Osteoblast (primary cell): ENCODE data around the gene CX3CL1. TPM values are rescaled to one million over a fixed set of nuclear protein-coding genes. Genes with fewer than 3 reads are reported as not detected.

Source experiments
- DNase-seq: peaks from one replicate; pipeline ENCODE4 v3.0.0; 2011; ENCODE audit warnings: low spot score, mixed read lengths; ENCODE audit not compliant: insufficient read length; ENCODE audit errors: missing footprints
- H2AFZ ChIP-seq: 2 replicates; pipeline ENCODE4 v1.6.0; 2011; ENCODE audit warnings: mild to moderate bottlenecking, low read length
- H3K27ac ChIP-seq: 2 replicates; pipeline ENCODE4 v1.5.1; 2011; ENCODE audit warnings: mild to moderate bottlenecking, low read depth, low read length, moderate library complexity
- H3K27me3 ChIP-seq: 2 replicates; pipeline ENCODE4 v1.6.0; 2012; ENCODE audit warnings: mild to moderate bottlenecking, control low read depth, inconsistent platforms, low read length, moderate library complexity; ENCODE audit not compliant: insufficient read depth
- H3K36me3 ChIP-seq: 2 replicates; pipeline ENCODE4 v1.5.1; 2011; ENCODE audit warnings: mild to moderate bottlenecking, low read length, control low read depth, moderate library complexity; ENCODE audit not compliant: insufficient read depth
- H3K4me1 ChIP-seq: 2 replicates; pipeline ENCODE4 v1.5.1; 2011; ENCODE audit warnings: mild to moderate bottlenecking, low read length, control low read depth, moderate library complexity; ENCODE audit not compliant: insufficient read depth
- H3K4me2 ChIP-seq: 2 replicates; pipeline ENCODE4 v1.6.0; 2011; ENCODE audit warnings: mild to moderate bottlenecking, low read length; ENCODE audit not compliant: insufficient read depth
- H3K4me3 ChIP-seq: fragments of 200-600 bp; sonication (generic); 3 replicates; pipeline ENCODE4 v1.5.1; 2012; ENCODE audit warnings: mild to moderate bottlenecking, low read length, inconsistent platforms; ENCODE audit not compliant: insufficient read depth
- H3K79me2 ChIP-seq: 2 replicates; pipeline ENCODE4 v1.6.0; 2012; ENCODE audit warnings: mild to moderate bottlenecking, low read length, control low read depth, inconsistent platforms; ENCODE audit not compliant: insufficient read depth
- H3K9me3 ChIP-seq: 2 replicates; pipeline ENCODE4 v1.5.1; 2011; ENCODE audit warnings: low read depth, low read length, control low read depth
- H4K20me1 ChIP-seq: 2 replicates; pipeline ENCODE4 v1.6.0; 2012; ENCODE audit warnings: mild to moderate bottlenecking, low read length, control low read depth; ENCODE audit not compliant: insufficient read depth
- total RNA-seq: library from RNA; depleted of rRNA; stranded (reverse); fragments of >200 nt; gene quantifications from 2 replicates; pipeline ENCODE4 v1.2.3, GENCODE V29; 2012
- TF ChIP-seq, protein P1 (sequence below): IDR thresholded peaks from 2 replicates; pipeline ENCODE4 v1.5.1; 2011; ENCODE audit warnings: mild to moderate bottlenecking, low read depth, low read length, moderate library complexity; ENCODE audit errors: extremely low read depth

CX3CL1 gene
- total RNA-seq, 1 donor = not detected

DNA sequence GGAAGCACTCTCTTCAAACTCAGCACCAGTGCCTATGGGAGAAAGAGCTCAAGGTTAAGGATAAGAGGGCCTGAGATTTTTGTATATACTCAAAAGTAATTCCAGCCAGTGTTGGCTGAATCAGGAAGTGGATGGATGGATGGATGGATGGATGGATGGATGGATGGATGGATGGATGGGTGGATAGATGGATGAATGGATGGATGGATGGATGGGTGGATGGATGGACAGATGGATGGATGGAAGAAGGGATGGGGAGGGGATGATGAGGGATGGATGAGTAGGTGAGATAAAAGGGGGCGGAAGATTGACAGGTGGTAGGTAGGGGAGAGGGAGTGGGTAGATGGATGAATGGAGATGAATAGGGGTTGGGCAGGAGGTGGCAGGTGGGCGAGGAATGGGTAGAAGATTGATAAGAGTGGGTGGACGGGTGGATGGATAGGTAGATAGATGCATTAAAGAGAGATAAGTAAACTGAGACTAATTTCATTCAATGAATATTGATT lies 4.1 kb downstream of the CX3CL1 start:
- Histone ChIP-seq H3K27ac (no peak overlapping the region), H4K20me1 (no peaks in the 10 kb centered on the region), H3K27me3 (peaks cover 29% of the 10 kb centered on the region), H3K4me3 (no peak overlapping the region), H3K79me2 (no peaks in the 10 kb centered on the region), H3K4me1 (peaks cover 14% of the 10 kb centered on the region), H3K9me3 (no peaks in the 10 kb centered on the region), H2AFZ (no peak overlapping the region), H3K36me3 (no peaks in the 10 kb centered on the region), H3K4me2 (no peak overlapping the region)
- DNase-seq = no peak
- TF ChIP-seq, protein P1, sequence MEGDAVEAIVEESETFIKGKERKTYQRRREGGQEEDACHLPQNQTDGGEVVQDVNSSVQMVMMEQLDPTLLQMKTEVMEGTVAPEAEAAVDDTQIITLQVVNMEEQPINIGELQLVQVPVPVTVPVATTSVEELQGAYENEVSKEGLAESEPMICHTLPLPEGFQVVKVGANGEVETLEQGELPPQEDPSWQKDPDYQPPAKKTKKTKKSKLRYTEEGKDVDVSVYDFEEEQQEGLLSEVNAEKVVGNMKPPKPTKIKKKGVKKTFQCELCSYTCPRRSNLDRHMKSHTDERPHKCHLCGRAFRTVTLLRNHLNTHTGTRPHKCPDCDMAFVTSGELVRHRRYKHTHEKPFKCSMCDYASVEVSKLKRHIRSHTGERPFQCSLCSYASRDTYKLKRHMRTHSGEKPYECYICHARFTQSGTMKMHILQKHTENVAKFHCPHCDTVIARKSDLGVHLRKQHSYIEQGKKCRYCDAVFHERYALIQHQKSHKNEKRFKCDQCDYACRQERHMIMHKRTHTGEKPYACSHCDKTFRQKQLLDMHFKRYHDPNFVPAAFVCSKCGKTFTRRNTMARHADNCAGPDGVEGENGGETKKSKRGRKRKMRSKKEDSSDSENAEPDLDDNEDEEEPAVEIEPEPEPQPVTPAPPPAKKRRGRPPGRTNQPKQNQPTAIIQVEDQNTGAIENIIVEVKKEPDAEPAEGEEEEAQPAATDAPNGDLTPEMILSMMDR = no peak

DNA sequence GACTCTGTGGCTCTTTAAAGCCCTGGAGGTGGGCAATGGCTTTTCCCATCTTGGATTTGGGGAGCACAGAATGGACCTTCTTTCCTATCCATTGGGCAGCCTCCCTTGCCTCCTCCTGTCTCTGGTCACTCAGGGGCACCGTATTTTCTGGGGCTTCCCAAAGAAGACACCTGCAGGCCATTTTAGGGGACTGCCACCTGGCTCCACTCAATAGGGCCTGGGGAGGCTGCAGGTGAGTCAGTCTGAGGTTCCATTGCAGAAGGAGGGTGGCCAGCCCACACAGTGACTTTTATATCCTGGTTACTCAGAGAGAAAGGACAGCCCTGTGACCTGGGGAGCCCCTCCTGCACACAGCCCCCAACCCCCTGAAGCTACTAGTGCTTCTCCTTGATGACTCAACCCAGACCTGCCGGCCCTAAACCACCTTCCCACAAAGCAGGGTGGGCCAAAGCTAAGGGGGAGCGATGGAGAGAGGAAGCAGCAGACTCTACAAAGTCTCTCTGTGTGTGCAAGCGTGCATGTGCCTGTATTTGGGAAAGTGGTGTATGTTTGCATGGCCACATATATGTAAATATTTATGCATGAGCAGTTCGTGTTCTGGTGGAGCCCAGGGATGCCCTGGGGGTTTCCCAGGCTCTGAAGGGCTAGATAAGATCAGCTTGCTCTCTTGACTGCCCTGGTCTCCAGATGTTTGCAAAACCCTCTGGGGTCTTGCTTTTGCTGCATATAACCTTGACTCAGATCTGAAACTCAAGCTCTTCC lies 5.0 kb downstream of the CX3CL1 start:
- Histone ChIP-seq H3K4me2 (no peak overlapping the region), H3K27me3 (peaks cover 23% of the 10 kb centered on the region), H2AFZ (no peak overlapping the region), H3K4me3 (no peak overlapping the region), H3K79me2 (no peaks in the 10 kb centered on the region), H3K4me1 (peaks cover 10% of the 10 kb centered on the region), H3K27ac (no peak overlapping the region), H3K9me3 (no peaks in the 10 kb centered on the region), H3K36me3 (no peaks in the 10 kb centered on the region), H4K20me1 (no peaks in the 10 kb centered on the region)
- peak; percentile 62 for DNase-seq
- TF ChIP-seq, protein P1 = no peak

GRCh38 chr16:57379579-57379978 lies 7.3 kb downstream of the CX3CL1 start:
- Histone ChIP-seq H3K9me3 (no peaks in the 10 kb centered on the region), H3K27me3 (peaks cover 11% of the 10 kb centered on the region), H2AFZ (no peak overlapping the region), H3K27ac (no peak overlapping the region), H4K20me1 (no peaks in the 10 kb centered on the region), H3K4me1 (peaks cover under 1% of the 10 kb centered on the region), H3K79me2 (no peaks in the 10 kb centered on the region), H3K4me2 (no peak overlapping the region), H3K36me3 (no peaks in the 10 kb centered on the region), H3K4me3 (no peak overlapping the region)
- TF ChIP-seq, protein P1 = no peak
- no peak for DNase-seq

DNA sequence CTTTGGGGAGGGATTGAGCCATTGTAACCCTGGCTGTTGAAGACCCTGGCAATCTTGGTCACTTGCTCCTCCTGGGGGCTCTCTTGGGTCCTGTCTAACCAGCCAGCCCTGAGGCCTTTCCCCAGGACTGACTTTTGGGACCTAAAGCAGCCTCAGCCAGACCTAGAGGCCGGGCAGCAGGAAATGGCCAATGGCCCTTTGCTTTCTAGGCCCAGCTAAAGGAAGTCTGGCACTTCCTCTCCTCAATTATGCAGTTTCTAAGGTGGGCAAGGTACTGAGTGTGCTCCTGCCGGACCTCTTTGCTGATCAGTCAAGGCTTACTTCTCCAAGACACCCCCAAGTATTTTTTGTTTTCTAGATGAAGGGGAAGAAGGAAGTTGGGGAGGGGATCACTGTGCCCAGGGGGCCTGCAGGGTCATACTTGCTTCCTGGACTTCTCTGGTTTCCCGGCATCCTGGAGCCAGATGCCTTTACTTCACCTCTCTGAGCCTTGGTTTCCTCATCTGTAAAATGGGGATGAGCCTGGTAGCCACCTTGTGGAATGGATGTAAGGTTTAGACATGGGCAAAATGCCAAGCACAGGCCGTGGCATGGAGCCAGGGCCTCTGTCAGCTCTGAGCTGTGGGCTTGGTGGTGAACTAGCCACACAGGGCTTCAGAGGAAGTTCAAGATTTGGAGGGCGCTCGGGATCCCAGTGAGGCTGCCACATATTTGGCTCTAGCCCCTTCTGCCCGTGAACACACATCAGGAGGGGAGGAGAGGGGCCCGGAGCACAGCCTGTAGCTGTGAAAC lies 8.6 kb downstream of the CX3CL1 start:
- Histone ChIP-seq H3K9me3 (no peaks in the 10 kb centered on the region), H3K27ac (no peak overlapping the region), H4K20me1 (no peaks in the 10 kb centered on the region), H3K4me2 (no peak overlapping the region), H3K4me1 (no peaks in the 10 kb centered on the region), H3K27me3 (peaks cover 10% of the 10 kb centered on the region), H2AFZ (no peak overlapping the region), H3K79me2 (no peaks in the 10 kb centered on the region), H3K4me3 (no peak overlapping the region), H3K36me3 (no peaks in the 10 kb centered on the region)
- TF ChIP-seq, protein P1 = no peak
- peak; percentile 53 for DNase-seq
